GM21786 (cell line): ENCODE data around the gene INTS7.
"Not testable (repeated sequence)": the region's sequence is repeated elsewhere in the genome, so short reads cannot be mapped to it uniquely, and the experiment has no call there.

ENCODE experiments used
- ATAC-seq: cut with Tn5 transposase; IDR thresholded peaks from one replicate; pipeline ENCODE4 v1.9.1; 2021; ENCODE audit not compliant: unreplicated experiment

Gene INTS7

GRCh38 chr1:211938561-211938997 is 96.8 kb downstream of the INTS7 start:
- ATAC-seq = peak; percentile 22

- not testable (repeated sequence) for ATAC-seq
Observed at GRCh38 chr1:211937422-211937821, 97.9 kb downstream of the INTS7 start.

- peak; percentile 67 for ATAC-seq
Observed at GRCh38 chr1:211935448-211935970, 99.8 kb downstream of the INTS7 start.

DNA sequence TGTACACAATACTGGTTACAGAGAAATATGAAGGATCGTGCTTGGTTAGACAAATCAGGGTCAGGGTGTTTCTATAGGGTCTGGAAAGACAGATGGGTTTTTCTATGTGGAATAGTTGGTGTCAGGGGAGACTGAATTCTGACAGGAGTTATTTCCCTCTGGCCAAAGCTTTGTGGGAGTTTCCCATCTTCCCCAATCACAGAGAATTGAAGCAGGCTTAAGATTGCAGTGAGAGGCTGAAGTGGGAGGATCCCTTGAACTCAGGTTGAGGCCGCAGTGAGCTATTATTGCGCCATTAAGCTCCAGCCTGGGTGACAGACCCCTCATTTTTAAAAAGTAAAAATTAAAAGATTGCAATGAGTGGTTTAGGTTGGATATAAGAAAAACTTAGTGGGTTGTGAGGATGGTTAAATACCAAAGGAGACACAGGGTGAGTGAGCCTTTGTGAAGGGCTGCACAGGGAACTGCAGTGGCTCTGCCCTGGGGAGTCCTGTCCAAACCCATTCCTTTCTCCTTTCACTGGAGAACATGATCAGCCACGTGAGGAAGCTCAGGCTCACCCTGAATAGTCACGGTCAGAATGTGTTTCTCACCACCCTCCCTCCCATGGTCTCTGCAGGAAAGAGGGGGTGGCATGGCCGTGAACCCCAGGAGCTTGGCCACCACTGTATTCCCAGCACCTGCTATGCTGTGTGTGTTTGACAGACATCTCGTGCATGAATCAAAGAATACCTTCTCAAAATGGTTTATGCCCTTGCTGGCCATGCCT is 101.2 kb downstream of the INTS7 start:
- ATAC-seq = no peak

GRCh38 chr1:211932933-211933254 is 102.5 kb downstream of the INTS7 start:
- no peak for ATAC-seq

- ATAC-seq = no peak
Observed at GRCh38 chr1:211932231-211932932, 103.0 kb downstream of the INTS7 start.

DNA sequence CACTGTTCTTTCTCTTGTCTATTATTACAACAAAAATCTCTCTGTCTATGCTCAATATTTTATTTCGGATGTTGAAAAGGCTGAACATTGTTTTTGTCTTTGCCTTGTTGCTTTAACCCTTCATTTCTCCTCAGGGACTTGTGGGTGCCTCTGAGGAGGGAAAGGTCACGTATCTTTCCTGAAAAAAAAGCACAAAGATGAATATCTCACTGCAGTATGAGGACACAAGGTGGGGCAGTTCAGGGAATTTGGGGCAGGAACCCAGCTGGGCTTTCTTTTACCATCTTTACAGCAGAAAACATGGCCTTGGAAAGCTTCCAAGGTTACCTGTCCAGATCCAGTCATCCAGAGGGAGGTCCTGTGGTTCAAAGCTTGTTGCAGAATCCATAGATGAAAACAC is 105.7 kb downstream of the INTS7 start:
- no peak for ATAC-seq

DNA sequence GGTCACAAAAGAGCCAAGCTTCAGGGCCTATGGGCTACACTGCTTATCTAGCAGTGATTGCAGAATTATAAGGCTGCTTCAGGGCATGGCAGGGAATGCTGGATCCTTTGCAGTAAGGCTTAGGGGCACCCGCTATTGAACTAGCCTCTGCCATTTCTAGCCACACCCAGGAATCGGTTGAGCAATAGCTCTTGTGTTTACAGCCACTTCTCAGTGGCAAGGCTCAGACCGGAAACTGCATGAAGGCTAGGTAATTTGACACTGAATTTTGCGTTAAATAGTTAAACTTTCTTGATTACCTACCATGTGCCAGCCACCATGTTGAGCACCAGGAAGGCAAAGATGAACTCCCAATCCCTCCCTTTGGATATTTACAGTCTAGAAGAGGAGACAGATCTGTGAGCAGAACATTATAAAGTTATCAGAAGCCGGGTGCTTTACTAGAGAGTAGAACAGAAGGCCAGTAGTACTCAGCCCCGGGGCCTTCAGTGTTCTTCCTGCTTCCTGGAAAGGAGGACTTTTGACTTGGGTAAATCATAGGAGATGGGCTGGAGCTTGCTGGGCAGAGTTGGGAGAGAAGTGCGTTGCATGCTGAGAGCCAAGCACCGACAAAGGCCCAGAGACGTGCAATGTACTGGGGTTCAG is 106.2 kb downstream of the INTS7 start:
- no peak for ATAC-seq

- ATAC-seq = no peak
Observed at GRCh38 chr1:211928290-211928801, 107.0 kb downstream of the INTS7 start.

GRCh38 chr1:211925016-211925415 is 110.3 kb downstream of the INTS7 start:
- peak; percentile 67 for ATAC-seq

DNA sequence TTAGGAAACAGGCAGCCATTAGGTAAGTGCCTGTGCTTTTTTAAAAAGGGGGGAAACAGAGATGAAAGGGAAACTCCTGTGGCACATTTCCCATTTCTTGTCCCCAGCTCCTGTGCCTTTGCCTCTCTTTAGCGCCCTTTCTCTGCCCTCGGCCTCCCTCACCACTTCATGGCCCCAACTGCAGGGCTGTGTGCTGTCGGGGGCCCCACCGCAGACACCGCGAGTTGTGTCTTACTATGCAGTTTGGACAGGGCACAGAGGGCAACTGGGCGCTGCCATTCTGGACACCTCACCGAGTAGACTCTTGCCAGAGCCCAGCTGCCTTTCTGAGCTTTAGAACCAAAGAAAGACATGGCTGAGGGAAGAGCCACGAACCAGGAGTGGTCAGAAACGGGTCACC is 111.1 kb downstream of the INTS7 start:
- ATAC-seq = no peak

GRCh38 chr1:211923095-211923494 is 112.3 kb downstream of the INTS7 start:
- ATAC-seq = no peak

GRCh38 chr1:211921579-211922095 is 113.7 kb downstream of the INTS7 start:
- ATAC-seq = no peak

- no peak for ATAC-seq
Observed at GRCh38 chr1:211920602-211921226, 114.6 kb downstream of the INTS7 start.

DNA sequence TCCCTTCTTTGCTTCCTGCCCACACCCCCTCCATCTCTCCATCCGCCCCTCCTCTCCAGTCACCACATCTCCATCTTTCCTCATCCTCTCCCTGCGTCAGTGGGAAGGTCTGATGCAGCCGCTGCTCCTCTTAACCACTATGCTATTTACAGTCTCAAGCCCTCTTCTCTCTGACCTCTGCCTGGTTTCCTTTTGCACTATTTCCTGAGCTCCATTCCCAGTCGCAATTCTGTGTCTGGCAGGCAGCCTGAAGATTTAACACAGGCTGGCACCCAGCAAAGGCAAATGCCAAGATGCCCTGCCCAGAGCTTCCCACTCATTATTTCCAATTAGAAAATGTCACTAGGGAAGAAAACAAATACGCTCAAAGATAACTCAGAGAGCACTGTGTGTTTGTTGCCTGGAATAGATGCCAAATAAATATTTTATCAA is 115.2 kb downstream of the INTS7 start:
- no peak for ATAC-seq

DNA sequence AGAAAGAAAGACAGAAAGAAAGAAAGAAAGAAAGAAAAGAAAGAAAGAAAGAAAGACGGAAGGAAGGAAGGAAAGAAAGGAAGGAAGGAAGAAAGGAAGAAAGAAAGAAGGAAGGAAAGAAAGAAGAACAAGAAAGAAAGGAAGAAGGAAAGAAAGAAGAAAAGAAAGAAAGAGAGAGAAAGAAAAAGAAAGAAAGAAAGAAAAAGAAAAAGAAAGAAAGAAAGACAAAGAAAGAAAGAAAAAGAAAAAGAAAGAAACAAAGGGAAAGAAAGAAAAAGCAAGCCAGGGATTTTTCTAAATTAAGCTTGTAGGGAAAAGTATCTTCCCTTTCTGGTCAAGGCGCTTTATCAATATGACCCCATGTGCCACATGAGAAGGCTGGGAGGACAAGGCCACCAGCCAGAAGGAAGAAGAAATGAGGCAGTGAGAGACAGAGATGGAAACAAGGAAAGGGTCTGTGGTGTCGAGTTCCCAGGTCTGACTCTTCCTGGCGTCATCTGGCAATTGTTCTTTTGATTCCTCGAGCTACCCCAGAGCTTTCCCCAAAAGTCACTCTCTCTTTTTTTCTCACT is 116.4 kb downstream of the INTS7 start:
- ATAC-seq = no peak

DNA sequence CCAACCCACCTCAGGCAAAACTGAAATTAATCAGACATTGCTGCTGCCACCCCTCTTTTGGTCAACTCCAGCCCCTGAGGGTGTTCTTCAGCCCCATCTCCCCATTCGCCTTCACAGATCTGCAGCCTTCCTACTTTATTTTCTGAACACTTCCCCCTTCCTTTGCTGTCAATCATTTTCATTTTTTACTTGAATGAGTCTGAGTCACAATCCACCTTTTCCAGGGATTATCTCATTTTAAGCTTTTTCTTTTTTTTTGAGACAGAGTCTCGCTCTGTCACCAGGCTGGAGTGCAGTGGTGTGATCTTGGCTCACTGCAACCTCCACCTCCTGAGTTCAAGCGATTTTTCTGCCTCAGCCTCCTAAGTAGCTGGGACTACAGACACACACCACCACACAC is 118.9 kb downstream of the INTS7 start:
- ATAC-seq = not testable (repeated sequence)

- ATAC-seq = no peak
Observed at GRCh38 chr1:211915924-211916323, 119.4 kb downstream of the INTS7 start.

DNA sequence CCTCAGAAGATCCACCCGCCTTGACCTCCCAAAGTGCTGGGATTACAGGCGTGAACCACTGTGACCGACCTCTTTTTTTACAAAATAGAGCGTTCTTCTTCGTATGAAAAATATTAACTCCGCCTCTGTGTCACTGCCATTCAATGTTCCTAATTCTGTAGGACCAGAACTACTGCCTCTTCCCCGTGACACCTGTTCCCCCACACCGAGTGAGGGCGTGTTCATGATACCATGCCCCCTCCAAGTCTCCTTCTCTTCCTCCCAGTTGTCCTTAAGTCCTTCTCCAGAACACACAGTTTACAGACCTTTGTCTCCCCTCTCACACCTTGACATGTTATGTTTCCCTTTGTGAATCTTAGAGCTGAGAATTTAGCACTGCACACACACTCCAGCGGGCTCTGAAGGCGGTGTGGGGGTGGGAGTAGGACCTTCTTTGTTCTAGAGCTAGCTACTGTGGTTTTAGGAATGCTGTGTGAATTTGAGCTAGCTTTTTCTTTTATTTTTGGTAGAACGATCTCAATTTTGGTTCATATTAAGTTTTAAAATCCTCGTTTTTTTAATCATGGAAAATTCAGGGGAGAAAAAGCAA is 122.4 kb downstream of the INTS7 start:
- no peak for ATAC-seq

GRCh38 chr1:211912038-211912437 is 123.3 kb downstream of the INTS7 start:
- no peak for ATAC-seq
